GM21717 (cell line): ENCODE data around the gene KCNMA1.
"Not testable (repeated sequence)": the region's sequence is repeated elsewhere in the genome, so short reads cannot be mapped to it uniquely, and the experiment has no call there.

Experiments used
- ATAC-seq: cut with Tn5 transposase; IDR thresholded peaks from one replicate; pipeline ENCODE4 v1.9.1; 2021; ENCODE audit warnings: mild to moderate bottlenecking, moderate library complexity; ENCODE audit not compliant: unreplicated experiment

The KCNMA1 gene

GRCh38 chr10:77588886-77589285, 48.7 kb downstream of the KCNMA1 start:
- ATAC-seq = no peak

- no peak for ATAC-seq
Observed at GRCh38 chr10:77587416-77587790, 50.2 kb downstream of the KCNMA1 start.

- ATAC-seq = no peak
Observed at GRCh38 chr10:77586719-77587415, 50.7 kb downstream of the KCNMA1 start.

- ATAC-seq = no peak
Observed at GRCh38 chr10:77584938-77585337, 52.7 kb downstream of the KCNMA1 start.

- ATAC-seq = no peak
Observed at GRCh38 chr10:77583527-77583926, 54.1 kb downstream of the KCNMA1 start.

- no peak for ATAC-seq
Observed at GRCh38 chr10:77582710-77583115, 54.9 kb downstream of the KCNMA1 start.

GRCh38 chr10:77581738-77582137, 55.9 kb downstream of the KCNMA1 start:
- ATAC-seq = no peak

- no peak for ATAC-seq
Observed at GRCh38 chr10:77580482-77580881, 57.1 kb downstream of the KCNMA1 start.

GRCh38 chr10:77578583-77579227, 58.9 kb downstream of the KCNMA1 start:
- no peak for ATAC-seq

- ATAC-seq = no peak
Observed at GRCh38 chr10:77577666-77578229, 59.9 kb downstream of the KCNMA1 start.

GRCh38 chr10:77576444-77577032, 61.1 kb downstream of the KCNMA1 start:
- no peak for ATAC-seq

GRCh38 chr10:77576007-77576367, 61.6 kb downstream of the KCNMA1 start:
- ATAC-seq = no peak

- ATAC-seq = no peak
Observed at GRCh38 chr10:77575271-77576006, 62.2 kb downstream of the KCNMA1 start.

GRCh38 chr10:77574438-77574837, 63.2 kb downstream of the KCNMA1 start:
- no peak for ATAC-seq

- ATAC-seq = not testable (repeated sequence)
Observed at GRCh38 chr10:77572520-77572919, 65.1 kb downstream of the KCNMA1 start.

- no peak for ATAC-seq
Observed at GRCh38 chr10:77571490-77571889, 66.1 kb downstream of the KCNMA1 start.

GRCh38 chr10:77566914-77567566, 70.6 kb downstream of the KCNMA1 start:
- ATAC-seq = no peak

- ATAC-seq = no peak
Observed at GRCh38 chr10:77566236-77566635, 71.4 kb downstream of the KCNMA1 start.

GRCh38 chr10:77565590-77566023, 72.0 kb downstream of the KCNMA1 start:
- ATAC-seq = no peak

- ATAC-seq = no peak
Observed at GRCh38 chr10:77564731-77565589, 72.6 kb downstream of the KCNMA1 start.
